Spleen (tissue), 7 donors: ENCODE data around the gene ZSCAN5A.

Experiments used
- CTCF ChIP-seq, 11 experiments: fragments of 200-600 bp in 7 of 11; fragments of 450-650 bp in 4 of 11; sonication (generic) in 4 of 11; IDR thresholded peaks in 8 of 11; conservative IDR thresholded peaks in 3 of 11; 1 replicate in 7 of 11; 2 replicates in 4 of 11; pipeline versions ENCODE4 v1.4.0 to v1.8.0; 2016 to 2021; ENCODE audit warnings: antibody characterized with exemption in 11 of 11, inconsistent platforms in 4 of 11, mild to moderate bottlenecking in 1 of 11
- POLR2A ChIP-seq, 3 donors: fragments of 450-650 bp; IDR thresholded peaks; one replicate each; pipeline ENCODE4 v1.5.1; 2017; ENCODE audit warnings: antibody characterized with exemption in 3 of 3, mild to moderate bottlenecking in 1 of 3
- POLR2AphosphoS5 ChIP-seq, 3 donors: sonication (generic); formaldehyde crosslinking; IDR thresholded peaks; one replicate each; pipeline ENCODE4 v1.5.1; 2017; ENCODE audit warnings: antibody characterized with exemption in 3 of 3
- donor health status: DM: no; HTN: no; CAD: no; lungs with moderate emphysema.
- donor health status: DM: no; HTN: no; CAD: no.
- donor health status: DM: no; HTN: no; CAD: no.

- TF ChIP-seq CTCF (IDR thresholded peaks at IDR 0.05 in 8 of 11, conservative IDR thresholded peaks at IDR 0.05 in 3 of 11) (no peak), POLR2A (IDR thresholded peaks at IDR 0.05) (no peak), POLR2AphosphoS5 (IDR thresholded peaks at IDR 0.05) (no peak)
These were observed 91.7 kb downstream of the ZSCAN5A start for GRCh38 chr19:56222901-56223300.
